HepG2 (cell line): ENCODE data around the gene LGALS4. TPM values are rescaled to one million over a fixed set of nuclear protein-coding genes. Genes with fewer than 3 reads are reported as not detected.
A peak's percentile ranks its signal among the peaks of the same experiment; 100 is the strongest.

Experiments
- BRCA1 ChIP-seq: sonication (generic); formaldehyde crosslinking; IDR thresholded peaks from 2 replicates; pipeline ENCODE4 v1.4.0; 2020; ENCODE audit warnings: missing genetic modification reagents
- CREB1 ChIP-seq, 2 experiments: fragments of 450-650 bp in 1 of 2; IDR thresholded peaks; 2 replicates each; pipeline ENCODE4 v1.6.1; 2016 to 2017; ENCODE audit warnings: control low read depth in 1 of 2, mild to moderate bottlenecking in 1 of 2, missing compliant biosample characterization in 1 of 2, missing genetic modification characterization in 1 of 2
- DPF2 ChIP-seq: sonication (generic); formaldehyde crosslinking; IDR thresholded peaks from 2 replicates; pipeline ENCODE4 v1.4.0; 2020; ENCODE audit warnings: mild to moderate bottlenecking, low read depth, missing genetic modification reagents, borderline replicate concordance
- ERF ChIP-seq: IDR thresholded peaks from 2 replicates; pipeline ENCODE4 v1.6.1; 2018; ENCODE audit warnings: missing biosample characterization, missing genetic modification reagents
- TCF7L2 ChIP-seq: IDR thresholded peaks from 2 replicates; pipeline ENCODE4 v1.6.1; 2011; ENCODE audit warnings: mild to moderate bottlenecking, low read depth, low read length, moderate library complexity
- TOPORS ChIP-seq: sonication (generic); formaldehyde crosslinking; IDR thresholded peaks from 2 replicates; pipeline ENCODE4 v1.8.0; 2023; ENCODE audit warnings: mild to moderate bottlenecking, missing genetic modification reagents
- ZBTB7A ChIP-seq: sonication (generic); formaldehyde crosslinking; IDR thresholded peaks from 2 replicates; pipeline ENCODE4 v1.8.0; 2022; ENCODE audit warnings: mild to moderate bottlenecking, missing genetic modification reagents
- ZMYM3 ChIP-seq: sonication (generic); formaldehyde crosslinking; IDR thresholded peaks from 2 replicates; pipeline ENCODE4 v1.5.1; 2020; ENCODE audit warnings: mild to moderate bottlenecking, missing genetic modification reagents
- ZNF138 ChIP-seq: sonication (generic); formaldehyde crosslinking; IDR thresholded peaks from 2 replicates; pipeline ENCODE4 v1.5.0; 2020; ENCODE audit warnings: mild to moderate bottlenecking, low read depth, missing genetic modification reagents
- ZNF317 ChIP-seq: sonication (generic); formaldehyde crosslinking; IDR thresholded peaks from 2 replicates; pipeline ENCODE4 v1.5.0; 2020; ENCODE audit warnings: mild to moderate bottlenecking, missing genetic modification reagents
- ZNF441 ChIP-seq: sonication (generic); formaldehyde crosslinking; IDR thresholded peaks from 2 replicates; pipeline ENCODE4 v1.7.0; 2021; ENCODE audit warnings: missing genetic modification reagents, borderline replicate concordance
- ZNF556 ChIP-seq: sonication (generic); formaldehyde crosslinking; IDR thresholded peaks from 2 replicates; pipeline ENCODE4 v1.4.0; 2020; ENCODE audit warnings: mild to moderate bottlenecking, missing genetic modification reagents, borderline replicate concordance
- ZNF557 ChIP-seq: sonication (generic); formaldehyde crosslinking; IDR thresholded peaks from 2 replicates; pipeline ENCODE4 v1.4.0; 2020; ENCODE audit warnings: missing genetic modification reagents
- ZNF629 ChIP-seq: sonication (generic); formaldehyde crosslinking; conservative IDR thresholded peaks from 2 replicates; pipeline ENCODE4 v1.5.0; 2020; ENCODE audit warnings: missing genetic modification reagents
- ZNF670 ChIP-seq: sonication (generic); formaldehyde crosslinking; IDR thresholded peaks from 2 replicates; pipeline ENCODE4 v1.8.0; 2022; ENCODE audit warnings: mild to moderate bottlenecking, missing genetic modification reagents, borderline replicate concordance
- polyA plus RNA-seq, 8 experiments: library from polyadenylated mRNA; depleted of rRNA in 3 of 8; stranded (reverse) in 7 of 8; unstranded in 1 of 8; fragments of >200 nt; fragmentation: Illumina TruSeq in 4 of 8; extraction: Trizol in 4 of 8; gene quantifications; 2 replicates each; pipeline versions ENCODE4 v1.2.1 to v1.2.3, GENCODE V29; 2011 to 2016; ENCODE audit warnings: low read depth in 4 of 8, missing spikeins in 1 of 8, mixed read lengths in 1 of 8; ENCODE audit not compliant: insufficient read depth in 1 of 8
- total RNA-seq, 5 experiments: library from RNA; depleted of rRNA; stranded (reverse); fragments of >200 nt; fragmentation: Illumina TruSeq; extraction: Trizol; gene quantifications; 2 replicates each; pipeline ENCODE4 v1.2.3, GENCODE V29; 2016; ENCODE audit warnings: low read depth in 1 of 5
- TF ChIP-seq, protein P1 (sequence below): sonication (generic); formaldehyde crosslinking; IDR thresholded peaks from 2 replicates; pipeline ENCODE4 v1.4.0; 2020; ENCODE audit warnings: missing genetic modification reagents
- TF ChIP-seq, protein P2 (sequence below): sonication (generic); formaldehyde crosslinking; IDR thresholded peaks from 2 replicates; pipeline ENCODE4 v1.8.1; 2023; ENCODE audit warnings: mild to moderate bottlenecking, inconsistent platforms, moderate library complexity, missing genetic modification reagents, borderline replicate concordance
- TF ChIP-seq, protein P3 (sequence below): sonication (generic); formaldehyde crosslinking; IDR thresholded peaks from 2 replicates; pipeline ENCODE4 v1.4.0; 2020; ENCODE audit warnings: missing genetic modification reagents, borderline replicate concordance
- TF ChIP-seq, protein P4 (sequence below): sonication (generic); formaldehyde crosslinking; IDR thresholded peaks from 2 replicates; pipeline ENCODE4 v1.5.1; 2020; ENCODE audit warnings: mild to moderate bottlenecking, missing genetic modification reagents

The LGALS4 gene
- total and polyA plus RNA-seq, 2 of the 13 experiments (the other 11 are each of a cell fraction or from before 2014, with no cell fraction given) = 0.24 to 0.71 TPM

DNA sequence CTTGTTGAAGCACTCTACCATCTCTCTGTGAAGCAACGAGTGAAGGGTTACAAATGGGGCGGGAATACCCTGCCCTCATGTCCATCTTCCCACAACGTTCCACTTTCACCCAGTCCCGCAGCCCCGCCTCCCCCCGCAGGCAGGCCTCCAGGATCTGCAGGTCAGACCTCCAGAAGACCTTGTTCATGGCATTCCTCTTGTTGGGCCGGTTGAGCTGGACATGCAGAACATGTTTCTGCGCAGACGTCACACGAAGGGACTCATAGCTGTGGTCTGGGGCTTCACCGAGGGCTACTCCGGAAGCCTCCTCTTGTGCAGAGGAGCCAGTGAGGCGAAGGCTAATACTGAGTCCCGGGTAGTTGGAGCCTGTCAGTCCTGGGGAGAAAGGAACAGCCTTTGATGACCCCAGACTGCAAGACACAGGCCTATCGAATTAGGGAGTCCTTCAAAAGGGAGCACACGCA is 18.4 kb upstream of the LGALS4 start (continued):
- TF ChIP-seq ZNF556 (CRISPR knock-in tag) (peak; percentile 37), DPF2 (CRISPR knock-in tag) (no peak), ZNF670 (peak; percentile 70; the same call in 1 of the 2 replicates), ZNF441 (CRISPR knock-in tag) (0 out of 2 replicates have a peak, but pooled peaks have one; percentile 17), ZNF557 (CRISPR knock-in tag) (0 out of 2 replicates have a peak, but pooled peaks have one; percentile 50), CREB1 (IDR thresholded peaks at IDR 0.05) (no peak), CREB1 (CRISPR knock-in tag; IDR thresholded peaks at IDR 0.05) (no peak), ZNF138 (CRISPR knock-in tag) (0 out of 2 replicates have a peak, but pooled peaks have one; percentile 34), ERF (CRISPR knock-in tag) (0 out of 2 replicates have a peak, but pooled peaks have one; percentile 56), BRCA1 (0 out of 2 replicates have a peak, but pooled peaks have one; percentile 24), ZBTB7A (CRISPR knock-in tag) (peak; percentile 44; the same call in 1 of the 2 replicates), TOPORS (CRISPR knock-in tag) (0 out of 2 replicates have a peak, but pooled peaks have one; percentile 19), ZMYM3 (CRISPR knock-in tag) (peak; percentile 78), TCF7L2 (no peak), ZNF629 (CRISPR knock-in tag) (0 out of 2 replicates have a peak, but pooled peaks have one; percentile 20), ZNF317 (CRISPR knock-in tag) (0 out of 2 replicates have a peak, but pooled peaks have one; percentile 10)
- TF ChIP-seq, protein P1, sequence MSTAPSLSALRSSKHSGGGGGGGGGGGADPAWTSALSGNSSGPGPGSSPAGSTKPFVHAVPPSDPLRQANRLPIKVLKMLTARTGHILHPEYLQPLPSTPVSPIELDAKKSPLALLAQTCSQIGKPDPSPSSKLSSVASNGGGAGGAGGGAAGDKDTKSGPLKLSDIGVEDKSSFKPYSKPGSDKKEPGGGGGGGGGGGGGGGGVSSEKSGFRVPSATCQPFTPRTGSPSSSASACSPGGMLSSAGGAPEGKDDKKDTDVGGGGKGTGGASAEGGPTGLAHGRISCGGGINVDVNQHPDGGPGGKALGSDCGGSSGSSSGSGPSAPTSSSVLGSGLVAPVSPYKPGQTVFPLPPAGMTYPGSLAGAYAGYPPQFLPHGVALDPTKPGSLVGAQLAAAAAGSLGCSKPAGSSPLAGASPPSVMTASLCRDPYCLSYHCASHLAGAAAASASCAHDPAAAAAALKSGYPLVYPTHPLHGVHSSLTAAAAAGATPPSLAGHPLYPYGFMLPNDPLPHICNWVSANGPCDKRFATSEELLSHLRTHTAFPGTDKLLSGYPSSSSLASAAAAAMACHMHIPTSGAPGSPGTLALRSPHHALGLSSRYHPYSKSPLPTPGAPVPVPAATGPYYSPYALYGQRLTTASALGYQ (CRISPR knock-in tag) = 0 out of 2 replicates have a peak, but pooled peaks have one; percentile 50
- TF ChIP-seq, protein P2, sequence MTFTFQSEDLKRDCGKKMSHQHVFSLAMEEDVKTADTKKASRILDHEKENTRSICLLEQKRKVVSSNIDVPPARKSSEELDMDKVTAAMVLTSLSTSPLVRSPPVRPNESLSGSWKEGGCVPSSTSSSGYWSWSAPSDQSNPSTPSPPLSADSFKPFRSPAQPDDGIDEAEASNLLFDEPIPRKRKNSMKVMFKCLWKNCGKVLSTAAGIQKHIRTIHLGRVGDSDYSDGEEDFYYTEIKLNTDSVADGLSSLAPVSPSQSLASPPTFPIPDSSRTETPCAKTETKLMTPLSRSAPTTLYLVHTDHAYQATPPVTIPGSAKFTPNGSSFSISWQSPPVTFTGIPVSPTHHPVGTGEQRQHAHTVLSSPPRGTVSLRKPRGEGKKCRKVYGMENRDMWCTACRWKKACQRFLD (CRISPR knock-in tag) = peak; percentile 54
- TF ChIP-seq, protein P3, sequence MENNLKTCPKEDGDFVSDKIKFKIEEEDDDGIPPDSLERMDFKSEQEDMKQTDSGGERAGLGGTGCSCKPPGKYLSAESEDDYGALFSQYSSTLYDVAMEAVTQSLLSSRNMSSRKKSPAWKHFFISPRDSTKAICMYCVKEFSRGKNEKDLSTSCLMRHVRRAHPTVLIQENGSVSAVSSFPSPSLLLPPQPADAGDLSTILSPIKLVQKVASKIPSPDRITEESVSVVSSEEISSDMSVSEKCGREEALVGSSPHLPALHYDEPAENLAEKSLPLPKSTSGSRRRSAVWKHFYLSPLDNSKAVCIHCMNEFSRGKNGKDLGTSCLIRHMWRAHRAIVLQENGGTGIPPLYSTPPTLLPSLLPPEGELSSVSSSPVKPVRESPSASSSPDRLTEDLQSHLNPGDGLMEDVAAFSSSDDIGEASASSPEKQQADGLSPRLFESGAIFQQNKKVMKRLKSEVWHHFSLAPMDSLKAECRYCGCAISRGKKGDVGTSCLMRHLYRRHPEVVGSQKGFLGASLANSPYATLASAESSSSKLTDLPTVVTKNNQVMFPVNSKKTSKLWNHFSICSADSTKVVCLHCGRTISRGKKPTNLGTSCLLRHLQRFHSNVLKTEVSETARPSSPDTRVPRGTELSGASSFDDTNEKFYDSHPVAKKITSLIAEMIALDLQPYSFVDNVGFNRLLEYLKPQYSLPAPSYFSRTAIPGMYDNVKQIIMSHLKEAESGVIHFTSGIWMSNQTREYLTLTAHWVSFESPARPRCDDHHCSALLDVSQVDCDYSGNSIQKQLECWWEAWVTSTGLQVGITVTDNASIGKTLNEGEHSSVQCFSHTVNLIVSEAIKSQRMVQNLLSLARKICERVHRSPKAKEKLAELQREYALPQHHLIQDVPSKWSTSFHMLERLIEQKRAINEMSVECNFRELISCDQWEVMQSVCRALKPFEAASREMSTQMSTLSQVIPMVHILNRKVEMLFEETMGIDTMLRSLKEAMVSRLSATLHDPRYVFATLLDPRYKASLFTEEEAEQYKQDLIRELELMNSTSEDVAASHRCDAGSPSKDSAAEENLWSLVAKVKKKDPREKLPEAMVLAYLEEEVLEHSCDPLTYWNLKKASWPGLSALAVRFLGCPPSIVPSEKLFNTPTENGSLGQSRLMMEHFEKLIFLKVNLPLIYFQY = peak; percentile 64
- TF ChIP-seq, protein P4, sequence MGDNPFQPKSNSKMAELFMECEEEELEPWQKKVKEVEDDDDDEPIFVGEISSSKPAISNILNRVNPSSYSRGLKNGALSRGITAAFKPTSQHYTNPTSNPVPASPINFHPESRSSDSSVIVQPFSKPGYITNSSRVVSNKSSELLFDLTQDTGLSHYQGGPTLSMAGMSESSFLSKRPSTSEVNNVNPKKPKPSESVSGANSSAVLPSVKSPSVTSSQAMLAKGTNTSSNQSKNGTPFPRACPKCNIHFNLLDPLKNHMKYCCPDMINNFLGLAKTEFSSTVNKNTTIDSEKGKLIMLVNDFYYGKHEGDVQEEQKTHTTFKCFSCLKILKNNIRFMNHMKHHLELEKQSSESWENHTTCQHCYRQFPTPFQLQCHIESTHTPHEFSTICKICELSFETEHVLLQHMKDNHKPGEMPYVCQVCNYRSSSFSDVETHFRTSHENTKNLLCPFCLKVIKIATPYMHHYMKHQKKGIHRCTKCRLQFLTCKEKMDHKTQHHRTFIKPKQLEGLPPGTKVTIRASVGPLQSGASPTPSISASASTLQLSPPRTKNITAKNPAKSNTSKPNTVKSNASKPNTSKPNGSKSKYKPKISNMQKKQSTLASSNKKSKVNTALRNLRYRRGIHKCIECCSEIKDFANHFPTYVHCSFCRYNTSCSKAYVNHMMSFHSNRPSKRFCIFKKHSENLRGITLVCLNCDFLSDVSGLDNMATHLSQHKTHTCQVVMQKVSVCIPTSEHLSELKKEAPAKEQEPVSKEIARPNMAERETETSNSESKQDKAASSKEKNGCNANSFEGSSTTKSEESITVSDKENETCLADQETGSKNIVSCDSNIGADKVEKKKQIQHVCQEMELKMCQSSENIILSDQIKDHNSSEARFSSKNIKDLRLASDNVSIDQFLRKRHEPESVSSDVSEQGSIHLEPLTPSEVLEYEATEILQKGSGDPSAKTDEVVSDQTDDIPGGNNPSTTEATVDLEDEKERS (CRISPR knock-in tag) = peak; percentile 75; the same call in 1 of the 2 replicates
